Gastroesophageal sphincter (tissue), 4 donors: ENCODE measurements around the gene LRRC55. TPM values are rescaled to one million over a fixed set of nuclear protein-coding genes. Genes with fewer than 3 reads are reported as not detected.

Experiments
- ATAC-seq: fragments of 150-250 bp; one replicate; pipeline ENCODE4 v1.9.1; 2016; ENCODE audit warnings: mild to moderate bottlenecking, moderate library complexity
- H3K27ac ChIP-seq, 4 donors: fragments of 200-600 bp; sonication (generic) in 3 of 4; 1 replicate in 3 of 4; 2 replicates in 1 of 4; pipeline ENCODE4 v1.5.1; 2016 to 2019
- H3K27me3 ChIP-seq: fragments of 200-600 bp; sonication (generic); one replicate; pipeline ENCODE4 v1.5.1; 2019
- H3K36me3 ChIP-seq, 2 donors: fragments of 200-600 bp; sonication (generic); one replicate each; pipeline ENCODE4 v1.5.1; 2019; ENCODE audit warnings: control low read depth in 1 of 2
- H3K4me1 ChIP-seq, 3 donors: fragments of 200-600 bp; sonication (generic); 1 replicate in 2 of 3; 2 replicates in 1 of 3; pipeline ENCODE4 v1.5.1; 2016 to 2019; ENCODE audit warnings: control low read depth in 2 of 3
- H3K4me3 ChIP-seq, 2 donors: fragments of 200-600 bp; sonication (generic); one replicate each; pipeline ENCODE4 v1.5.1; 2019; ENCODE audit warnings: mild to moderate bottlenecking in 1 of 2, moderate library complexity in 1 of 2
- H3K9me3 ChIP-seq, 3 donors: fragments of 200-600 bp; sonication (generic); one replicate each; pipeline ENCODE4 v1.5.1; 2017 to 2019; ENCODE audit warnings: control low read depth in 2 of 3
- EP300 ChIP-seq: sonication (generic); formaldehyde crosslinking; IDR thresholded peaks from one replicate; pipeline ENCODE4 v1.6.1; 2017; ENCODE audit warnings: antibody characterized with exemption, mild to moderate bottlenecking
- POLR2A ChIP-seq, 2 donors: fragments of 450-650 bp; IDR thresholded peaks; one replicate each; pipeline ENCODE4 v1.6.1; 2017; ENCODE audit warnings: antibody characterized with exemption in 2 of 2, mild to moderate bottlenecking in 2 of 2, moderate library complexity in 1 of 2
- POLR2AphosphoS5 ChIP-seq: sonication (generic); formaldehyde crosslinking; IDR thresholded peaks from one replicate; pipeline ENCODE4 v1.6.1; 2017; ENCODE audit warnings: antibody characterized with exemption
- WGBS, 2 donors: methylation state at CpG; one replicate each; pipeline ENCODE4 v1.1.5; 2018; ENCODE audit warnings: low coverage in 1 of 2; 5-methylcytosine and 5-hydroxymethylcytosine counted together
- total RNA-seq, 4 donors: library from RNA; depleted of rRNA; stranded (reverse); fragments of >200 nt; gene quantifications; one replicate each; pipeline ENCODE4 v1.1.0, GENCODE V29; 2016
- TF ChIP-seq, protein P1 (sequence below), 4 experiments: fragments of 200-600 bp in 2 of 4; fragments of 450-650 bp in 2 of 4; sonication (generic) in 1 of 4; IDR thresholded peaks; one replicate each; pipeline ENCODE4 v1.5.1; 2017 to 2019; ENCODE audit warnings: antibody characterized with exemption in 4 of 4, mild to moderate bottlenecking in 2 of 4, moderate library complexity in 2 of 4

LRRC55 gene
- total RNA-seq, 4 donors from 2014 or later = 0.12 to 0.13 TPM; not detected in 2

DNA sequence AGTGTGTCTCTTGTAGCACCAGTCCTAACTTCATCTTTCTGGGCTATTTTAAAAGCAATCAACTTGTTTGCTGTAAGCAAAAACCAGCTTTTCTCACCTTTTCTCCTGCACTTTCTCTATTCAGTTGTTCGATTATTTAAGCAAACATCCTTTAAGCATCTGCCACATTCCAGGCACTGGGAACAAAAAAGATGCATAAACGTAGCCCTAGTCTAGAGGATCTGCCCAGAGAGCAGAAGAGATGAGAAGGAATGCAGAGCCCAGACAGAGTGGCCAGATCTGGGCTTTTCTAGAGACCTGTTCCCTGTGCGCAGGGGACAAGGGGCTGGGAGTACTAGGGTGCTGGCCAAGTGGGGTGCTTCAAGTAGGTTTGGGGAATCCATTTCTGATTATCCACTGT lies 46.8 kb downstream of the LRRC55 start:
- no peak overlapping the region for H3K4me3 ChIP-seq
- H3K27me3 ChIP-seq = peaks cover 50% of the 10 kb centered on the region
- ATAC-seq = no peak
- no peak overlapping the region for H3K27ac ChIP-seq
- no peaks in the 10 kb centered on the region for H3K36me3 ChIP-seq
- peaks cover 0 to 4% (median 0%) of the 10 kb centered on the region in 3 donors for H3K4me1 ChIP-seq
- H3K9me3 ChIP-seq = no peaks in the 10 kb centered on the region
- TF ChIP-seq, protein P1, sequence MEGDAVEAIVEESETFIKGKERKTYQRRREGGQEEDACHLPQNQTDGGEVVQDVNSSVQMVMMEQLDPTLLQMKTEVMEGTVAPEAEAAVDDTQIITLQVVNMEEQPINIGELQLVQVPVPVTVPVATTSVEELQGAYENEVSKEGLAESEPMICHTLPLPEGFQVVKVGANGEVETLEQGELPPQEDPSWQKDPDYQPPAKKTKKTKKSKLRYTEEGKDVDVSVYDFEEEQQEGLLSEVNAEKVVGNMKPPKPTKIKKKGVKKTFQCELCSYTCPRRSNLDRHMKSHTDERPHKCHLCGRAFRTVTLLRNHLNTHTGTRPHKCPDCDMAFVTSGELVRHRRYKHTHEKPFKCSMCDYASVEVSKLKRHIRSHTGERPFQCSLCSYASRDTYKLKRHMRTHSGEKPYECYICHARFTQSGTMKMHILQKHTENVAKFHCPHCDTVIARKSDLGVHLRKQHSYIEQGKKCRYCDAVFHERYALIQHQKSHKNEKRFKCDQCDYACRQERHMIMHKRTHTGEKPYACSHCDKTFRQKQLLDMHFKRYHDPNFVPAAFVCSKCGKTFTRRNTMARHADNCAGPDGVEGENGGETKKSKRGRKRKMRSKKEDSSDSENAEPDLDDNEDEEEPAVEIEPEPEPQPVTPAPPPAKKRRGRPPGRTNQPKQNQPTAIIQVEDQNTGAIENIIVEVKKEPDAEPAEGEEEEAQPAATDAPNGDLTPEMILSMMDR (IDR thresholded peaks at IDR 0.05) = no peak
- no peak for TF ChIP-seq EP300
- no peak for TF ChIP-seq POLR2A (IDR thresholded peaks at IDR 0.05)
- TF ChIP-seq POLR2AphosphoS5 = no peak
- 40 to 46% methylated on average over 1 to 2 of the region's 3 CpGs for WGBS, 2 donors

DNA sequence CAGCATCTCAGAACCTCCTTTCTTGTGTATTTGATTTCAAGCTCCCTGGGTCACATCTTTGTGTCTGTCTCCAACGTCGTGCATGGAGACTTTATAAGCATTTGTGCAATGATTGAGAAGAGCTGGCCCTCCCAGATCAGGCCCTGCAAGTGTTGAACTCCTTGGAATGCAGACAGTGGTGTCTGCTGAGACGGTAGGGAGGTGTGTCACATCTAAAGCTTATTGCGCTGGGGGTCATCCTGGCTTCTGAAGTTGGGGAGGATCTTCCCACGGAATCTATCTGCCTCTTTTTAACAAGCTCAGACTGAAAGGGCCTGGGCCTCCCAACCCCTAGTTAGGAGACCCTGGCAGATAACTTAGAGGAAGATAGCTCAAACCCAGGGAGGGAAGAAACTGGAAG lies 48.6 kb downstream of the LRRC55 start:
- H3K27ac ChIP-seq = no peak overlapping the region
- H3K4me3 ChIP-seq = no peak overlapping the region
- peaks cover 0 to 4% (median 0%) of the 10 kb centered on the region in 3 donors for H3K4me1 ChIP-seq
- TF ChIP-seq, protein P1 (IDR thresholded peaks at IDR 0.05) = no peak
- TF ChIP-seq POLR2AphosphoS5 = no peak
- TF ChIP-seq POLR2A (IDR thresholded peaks at IDR 0.05) = no peak
- TF ChIP-seq EP300 = no peak
- H3K9me3 ChIP-seq = no peaks in the 10 kb centered on the region
- H3K27me3 ChIP-seq = peaks cover 68% of the 10 kb centered on the region
- H3K36me3 ChIP-seq = no peaks in the 10 kb centered on the region
- 50 to 66% methylated on average over 2 to 4 of the region's 5 CpGs for WGBS, 2 donors
- no peak for ATAC-seq

DNA sequence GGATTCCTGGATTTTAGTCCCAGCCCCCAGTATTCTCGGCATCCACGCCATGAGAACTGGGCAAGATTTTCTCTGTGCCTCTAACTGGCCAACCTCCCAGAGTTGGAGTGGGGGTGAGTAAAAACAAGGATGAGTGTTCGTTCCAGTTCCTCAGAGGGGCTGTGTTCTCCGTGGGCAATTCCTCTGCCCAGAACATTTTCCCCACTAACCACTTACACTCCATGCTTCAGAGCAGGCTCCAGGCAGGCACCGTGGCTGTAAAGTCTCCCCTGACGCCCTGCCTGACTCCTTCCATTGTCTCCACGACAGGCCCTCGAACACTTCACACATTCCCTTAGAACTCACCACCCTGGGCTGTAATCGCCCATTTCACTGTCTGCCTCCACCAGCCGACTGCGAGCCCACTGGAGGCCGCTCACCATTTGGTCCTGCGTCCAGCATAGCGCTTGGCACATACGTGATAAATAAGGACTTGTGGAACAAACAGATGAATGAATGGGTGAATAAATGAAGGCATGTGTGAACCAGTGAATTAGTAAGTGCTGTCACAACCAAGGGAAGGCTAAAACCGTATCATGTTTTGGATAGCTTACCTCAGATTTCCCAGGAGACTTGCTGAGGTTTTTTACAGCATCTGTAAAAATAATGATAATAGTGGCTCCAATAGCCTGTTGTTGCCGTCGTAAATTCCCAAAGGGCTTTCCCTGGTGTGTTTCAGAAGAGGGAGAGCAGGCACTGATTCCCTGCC lies 49.2 kb downstream of the LRRC55 start:
- peaks cover 0 to 4% (median 0%) of the 10 kb centered on the region in 3 donors for H3K4me1 ChIP-seq
- ATAC-seq = no peak
- 26 to 35% methylated on average over 8 to 15 of the region's 18 CpGs for WGBS, 2 donors
- H3K9me3 ChIP-seq = no peaks in the 10 kb centered on the region
- H3K27me3 ChIP-seq = peaks cover 68% of the 10 kb centered on the region
- TF ChIP-seq, protein P1 (IDR thresholded peaks at IDR 0.05) = no peak
- TF ChIP-seq POLR2A (IDR thresholded peaks at IDR 0.05) = no peak
- no peak for TF ChIP-seq EP300
- TF ChIP-seq POLR2AphosphoS5 = no peak
- no peak overlapping the region for H3K4me3 ChIP-seq
- H3K27ac ChIP-seq = no peak overlapping the region
- H3K36me3 ChIP-seq = no peaks in the 10 kb centered on the region

DNA sequence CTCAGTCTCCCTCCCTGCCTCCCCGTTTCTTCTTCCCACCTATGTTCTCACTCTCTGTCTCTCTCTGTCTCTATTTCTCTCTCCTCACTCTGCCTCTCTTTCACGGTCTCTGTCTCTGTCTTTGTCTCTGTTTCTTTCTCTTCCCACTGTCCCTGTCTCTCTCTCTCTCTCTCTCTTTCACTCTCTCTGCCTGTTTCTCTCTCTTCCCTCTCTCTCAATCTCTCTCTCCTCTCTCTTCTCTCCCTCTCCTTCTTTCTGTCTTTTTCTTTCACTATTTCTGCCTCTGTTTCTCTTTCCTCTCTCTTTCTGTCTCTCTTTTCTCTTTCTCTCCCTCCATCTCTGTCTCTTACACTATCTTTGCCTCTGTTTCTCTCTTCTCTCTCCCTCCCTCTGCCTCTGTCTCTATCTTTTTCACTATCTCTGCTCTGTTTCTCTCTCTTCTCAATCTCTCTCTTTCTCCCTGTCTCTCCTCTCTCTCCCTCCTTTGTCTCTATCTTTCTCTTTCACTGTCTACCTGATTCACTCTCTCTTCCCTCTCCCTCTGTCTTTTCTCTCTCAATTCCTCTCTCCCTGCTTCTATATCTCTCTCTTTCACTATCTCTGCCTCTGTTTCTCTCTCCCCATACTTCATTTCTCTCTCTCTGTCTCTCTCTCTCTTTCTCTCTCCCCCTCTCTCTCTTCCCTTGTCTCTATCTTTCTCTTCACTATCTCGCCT lies 49.9 kb downstream of the LRRC55 start:
- WGBS, 2 donors = 36 to 48% methylated on average over 3 of the region's 3 CpGs
- H3K27me3 ChIP-seq = peaks cover 72% of the 10 kb centered on the region
- no peak for ATAC-seq

More for the DNA sequence above, 49.9 kb downstream of the LRRC55 start:
- H3K9me3 ChIP-seq = no peaks in the 10 kb centered on the region
- no peaks in the 10 kb centered on the region for H3K36me3 ChIP-seq
- H3K4me3 ChIP-seq = no peak overlapping the region
- TF ChIP-seq, protein P1 (IDR thresholded peaks at IDR 0.05) = no peak
- TF ChIP-seq POLR2AphosphoS5 = no peak
- H3K27ac ChIP-seq = no peak overlapping the region
- H3K4me1 ChIP-seq = peaks cover 0 to 4% (median 0%) of the 10 kb centered on the region in 3 donors
